ENCODE data around the gene TSPAN5.

DNA sequence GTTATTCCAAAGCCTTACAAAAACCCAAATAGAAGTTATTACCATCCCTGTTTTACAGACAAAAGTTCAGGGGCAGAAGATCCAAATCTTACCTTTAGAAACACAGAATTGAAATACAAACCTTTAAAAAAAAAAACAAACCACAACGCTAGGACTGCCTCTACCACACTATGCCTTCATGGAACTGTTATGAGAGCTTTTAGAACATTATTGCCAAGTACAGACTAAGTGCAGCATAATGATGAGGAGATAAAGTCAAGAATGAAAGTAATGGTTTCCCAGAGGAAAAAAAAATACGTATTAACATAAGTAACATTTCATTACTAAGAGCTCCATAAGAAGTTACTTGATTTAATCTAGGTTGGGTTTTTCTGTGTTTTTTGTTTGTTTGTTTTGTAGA lies 34.3 kb downstream of the TSPAN5 start:
- TF ChIP-seq, protein P1, sequence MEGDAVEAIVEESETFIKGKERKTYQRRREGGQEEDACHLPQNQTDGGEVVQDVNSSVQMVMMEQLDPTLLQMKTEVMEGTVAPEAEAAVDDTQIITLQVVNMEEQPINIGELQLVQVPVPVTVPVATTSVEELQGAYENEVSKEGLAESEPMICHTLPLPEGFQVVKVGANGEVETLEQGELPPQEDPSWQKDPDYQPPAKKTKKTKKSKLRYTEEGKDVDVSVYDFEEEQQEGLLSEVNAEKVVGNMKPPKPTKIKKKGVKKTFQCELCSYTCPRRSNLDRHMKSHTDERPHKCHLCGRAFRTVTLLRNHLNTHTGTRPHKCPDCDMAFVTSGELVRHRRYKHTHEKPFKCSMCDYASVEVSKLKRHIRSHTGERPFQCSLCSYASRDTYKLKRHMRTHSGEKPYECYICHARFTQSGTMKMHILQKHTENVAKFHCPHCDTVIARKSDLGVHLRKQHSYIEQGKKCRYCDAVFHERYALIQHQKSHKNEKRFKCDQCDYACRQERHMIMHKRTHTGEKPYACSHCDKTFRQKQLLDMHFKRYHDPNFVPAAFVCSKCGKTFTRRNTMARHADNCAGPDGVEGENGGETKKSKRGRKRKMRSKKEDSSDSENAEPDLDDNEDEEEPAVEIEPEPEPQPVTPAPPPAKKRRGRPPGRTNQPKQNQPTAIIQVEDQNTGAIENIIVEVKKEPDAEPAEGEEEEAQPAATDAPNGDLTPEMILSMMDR (IDR thresholded peaks at IDR 0.05): no peak
- no peak for TF ChIP-seq POLR2A (IDR thresholded peaks at IDR 0.05)
- no peak for TF ChIP-seq POLR2AphosphoS5 (IDR thresholded peaks at IDR 0.05)

Measured in suprapubic skin (tissue), 4 donors.